ENCODE data around the gene MAP3K10.

Gene MAP3K10

GRCh38 chr19:40255619-40256166 lies 64.5 kb downstream of the MAP3K10 start:
- no peak for TF ChIP-seq GATA2 (IDR thresholded peaks at IDR 0.05; ENCODE audit: low read depth, low read length)
- no peak for TF ChIP-seq GATA3 (IDR thresholded peaks at IDR 0.05; ENCODE audit: low read depth, low read length)

GRCh38 chr19:40256512-40256911 lies 65.3 kb downstream of the MAP3K10 start:
- no peak for TF ChIP-seq GATA3 (IDR thresholded peaks at IDR 0.05; ENCODE audit: low read depth, low read length)
- TF ChIP-seq GATA2 (IDR thresholded peaks at IDR 0.05; ENCODE audit: low read depth, low read length) = no peak

GRCh38 chr19:40257096-40257517 lies 65.9 kb downstream of the MAP3K10 start:
- TF ChIP-seq GATA2 (IDR thresholded peaks at IDR 0.05; ENCODE audit: low read depth, low read length) = no peak

- no peak for TF ChIP-seq GATA2 (IDR thresholded peaks at IDR 0.05; ENCODE audit: low read depth, low read length)
- TF ChIP-seq GATA3 (IDR thresholded peaks at IDR 0.05; ENCODE audit: low read depth, low read length) = no peak
Measured at GRCh38 chr19:40261631-40262030, 70.4 kb downstream of the MAP3K10 start.

GRCh38 chr19:40262422-40262821 lies 71.2 kb downstream of the MAP3K10 start:
- no peak for TF ChIP-seq GATA3 (IDR thresholded peaks at IDR 0.05; ENCODE audit: low read depth, low read length)
- TF ChIP-seq GATA2 (IDR thresholded peaks at IDR 0.05; ENCODE audit: low read depth, low read length) = no peak

GRCh38 chr19:40263440-40264313 lies 72.5 kb downstream of the MAP3K10 start:
- no peak for TF ChIP-seq GATA3 (IDR thresholded peaks at IDR 0.05; ENCODE audit: low read depth, low read length)
- no peak for TF ChIP-seq GATA2 (IDR thresholded peaks at IDR 0.05; ENCODE audit: low read depth, low read length)

GRCh38 chr19:40264314-40265054 lies 73.3 kb downstream of the MAP3K10 start:
- TF ChIP-seq GATA3 (IDR thresholded peaks at IDR 0.05; ENCODE audit: low read depth, low read length) (no peak), GATA2 (IDR thresholded peaks at IDR 0.05; ENCODE audit: low read depth, low read length) (no peak)
